GM12878 (cell line): ENCODE results near the gene NCAPD2. TPM values are rescaled to one million over a fixed set of nuclear protein-coding genes. Genes with fewer than 3 reads are reported as not detected.

Source experiments
- SRF ChIP-seq, 2 experiments: IDR thresholded peaks; 2 replicates each; pipeline ENCODE4 v1.6.1; 2011; ENCODE audit warnings: low read depth in 2 of 2, low read length in 2 of 2, mild to moderate bottlenecking in 1 of 2, moderate library complexity in 1 of 2
- ZBTB11 ChIP-seq: fragments of 450-650 bp; formaldehyde crosslinking; IDR thresholded peaks from 2 replicates; pipeline ENCODE4 v1.5.0; 2022; ENCODE audit warnings: mild to moderate bottlenecking, missing genetic modification characterization
- polyA plus RNA-seq, 11 experiments: library from polyadenylated mRNA; depleted of rRNA in 4 of 11; unstranded in 6 of 11; stranded (reverse) in 5 of 11; fragments of >200 nt; fragmentation: Nextera tagmentation in 4 of 11; fragmentation: Illumina TruSeq in 1 of 11; extraction: Ambion mirVana in 4 of 11; extraction: Trizol in 1 of 11; gene quantifications; 1 replicate in 1 of 11; 2 replicates in 10 of 11; pipeline versions ENCODE4 v1.2.1 to v1.2.3, GENCODE V29; 2011 to 2016; ENCODE audit warnings: inconsistent platforms in 2 of 11, missing spikeins in 2 of 11, low read depth in 1 of 11
- total RNA-seq, 4 experiments: library from RNA; depleted of rRNA in 3 of 4; stranded (reverse); fragments of >200 nt in 3 of 4; fragmentation: Illumina TruSeq in 1 of 4; extraction: Trizol in 1 of 4; gene quantifications; 2 replicates each; pipeline versions ENCODE4 v1.2.1 to v1.2.3, GENCODE V29; 2013 to 2021
- TF ChIP-seq, protein P1 (sequence below): fragments of 450-650 bp; IDR thresholded peaks from 2 replicates; pipeline ENCODE4 v1.6.1; 2016; ENCODE audit warnings: mild to moderate bottlenecking

NCAPD2 gene
- total and polyA plus RNA-seq, 10 of the 15 experiments (the other 5 are each of a cell fraction or from before 2014, with no cell fraction given) = 24.2 to 160 (median 110) TPM

GRCh38 chr12:6460751-6461371 is 33.0 kb upstream of the NCAPD2 start (continued):
- TF ChIP-seq, protein P1, sequence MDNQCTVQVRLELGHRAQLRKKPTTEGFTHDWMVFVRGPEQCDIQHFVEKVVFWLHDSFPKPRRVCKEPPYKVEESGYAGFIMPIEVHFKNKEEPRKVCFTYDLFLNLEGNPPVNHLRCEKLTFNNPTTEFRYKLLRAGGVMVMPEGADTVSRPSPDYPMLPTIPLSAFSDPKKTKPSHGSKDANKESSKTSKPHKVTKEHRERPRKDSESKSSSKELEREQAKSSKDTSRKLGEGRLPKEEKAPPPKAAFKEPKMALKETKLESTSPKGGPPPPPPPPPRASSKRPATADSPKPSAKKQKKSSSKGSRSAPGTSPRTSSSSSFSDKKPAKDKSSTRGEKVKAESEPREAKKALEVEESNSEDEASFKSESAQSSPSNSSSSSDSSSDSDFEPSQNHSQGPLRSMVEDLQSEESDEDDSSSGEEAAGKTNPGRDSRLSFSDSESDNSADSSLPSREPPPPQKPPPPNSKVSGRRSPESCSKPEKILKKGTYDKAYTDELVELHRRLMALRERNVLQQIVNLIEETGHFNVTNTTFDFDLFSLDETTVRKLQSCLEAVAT = no peak
- TF ChIP-seq ZBTB11 (CRISPR knock-in tag) (no peak), SRF (IDR thresholded peaks at IDR 0.05; ENCODE audit: low read depth in 2 of 2, low read length in 2 of 2) (no peak)
